HG03575 (cell line): ENCODE data around the gene KRT4.

Experiments used
- ATAC-seq: cut with Tn5 transposase; IDR thresholded peaks from one replicate; pipeline ENCODE4 v1.9.1; 2021; ENCODE audit not compliant: unreplicated experiment, insufficient number of reproducible peaks, low FRiP score; ENCODE audit errors: extremely low read depth

Gene KRT4

GRCh38 chr12:52783563-52784316 lies 30.2 kb downstream of the KRT4 start:
- ATAC-seq = no peak

DNA sequence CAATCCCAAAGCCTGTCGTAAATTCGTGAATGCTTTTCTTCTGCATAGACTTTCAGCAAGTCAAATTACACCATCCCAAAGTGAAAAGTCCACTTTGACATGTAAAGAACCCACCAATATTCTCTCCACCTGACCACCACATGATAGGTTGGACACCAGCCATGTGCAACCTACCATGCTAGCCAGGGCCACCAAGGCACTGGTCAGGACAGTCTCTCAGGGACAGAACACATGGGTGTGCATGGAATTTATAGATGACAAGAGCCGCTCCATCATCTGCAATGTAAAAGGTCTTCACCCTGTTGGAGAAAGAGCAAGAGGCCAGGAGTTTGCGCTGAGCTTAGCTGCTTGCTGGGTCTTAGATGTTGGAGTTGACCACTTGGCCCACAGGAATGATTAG lies 31.4 kb downstream of the KRT4 start:
- ATAC-seq = no peak

GRCh38 chr12:52781399-52782082 lies 32.4 kb downstream of the KRT4 start:
- ATAC-seq = no peak

DNA sequence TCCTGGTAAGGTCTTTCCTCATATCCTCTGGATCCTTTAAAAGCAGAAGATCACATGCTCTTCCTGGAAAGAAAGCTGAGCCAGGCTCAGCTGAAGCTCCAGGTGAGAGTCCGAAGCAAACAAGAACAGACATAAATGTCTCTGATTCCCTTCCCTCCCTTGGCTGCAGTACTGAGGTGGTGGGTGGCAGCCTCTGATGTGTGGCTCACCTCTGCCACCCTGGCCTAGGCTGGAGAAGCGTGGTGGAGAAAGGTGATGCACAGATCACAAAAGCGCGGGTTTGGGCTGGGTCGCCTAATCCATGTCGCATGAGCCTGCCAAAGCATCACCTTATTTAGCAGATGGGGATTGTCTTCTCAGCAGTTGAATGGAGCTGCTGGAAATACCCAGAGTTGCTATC lies 34.0 kb downstream of the KRT4 start:
- ATAC-seq = no peak

- ATAC-seq = no peak
These were observed 35.1 kb downstream of the KRT4 start for GRCh38 chr12:52778833-52779232.

- ATAC-seq = no peak
These were observed 36.4 kb downstream of the KRT4 start for GRCh38 chr12:52777566-52777965.

- ATAC-seq = no peak
These were observed 37.0 kb downstream of the KRT4 start, which contains the start of gene KRT76 for GRCh38 chr12:52776913-52777395. Gene KRT76 (minus strand): TSS chr12:52777345. CDS start chr12:52777291, 54 bp downstream.

- ATAC-seq = no peak
These were observed 37.5 kb downstream of the KRT4 start for GRCh38 chr12:52776435-52776834.

DNA sequence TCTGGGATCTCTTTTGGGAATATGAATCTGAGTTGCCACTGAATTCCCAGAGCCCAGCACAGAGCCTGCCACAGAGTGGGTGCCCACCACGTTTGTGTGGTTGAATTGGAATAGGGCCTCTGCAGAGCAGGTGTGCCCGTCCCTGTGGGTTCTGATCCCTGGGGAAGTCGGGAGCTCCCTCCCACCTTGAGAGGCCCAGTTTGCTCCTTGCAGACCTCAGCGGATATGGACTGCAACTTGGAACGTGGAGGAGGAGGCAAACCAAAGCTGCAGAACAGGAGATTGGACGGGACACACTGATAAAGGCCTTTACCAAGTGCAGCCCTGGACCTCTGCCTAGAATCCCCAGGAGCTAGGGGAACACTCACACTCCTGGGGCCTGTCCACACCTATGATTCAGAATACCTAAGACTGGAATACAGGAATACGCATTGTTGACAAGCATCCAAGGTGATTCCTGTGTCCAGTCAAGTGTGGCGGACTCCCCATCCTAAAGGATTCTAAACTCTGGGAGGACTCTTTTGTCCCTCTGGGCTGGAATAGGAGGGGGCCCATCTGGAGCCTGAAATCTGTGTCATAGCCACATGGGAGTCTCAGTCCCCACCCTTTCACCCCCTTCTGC lies 39.2 kb downstream of the KRT4 start:
- no peak for ATAC-seq

DNA sequence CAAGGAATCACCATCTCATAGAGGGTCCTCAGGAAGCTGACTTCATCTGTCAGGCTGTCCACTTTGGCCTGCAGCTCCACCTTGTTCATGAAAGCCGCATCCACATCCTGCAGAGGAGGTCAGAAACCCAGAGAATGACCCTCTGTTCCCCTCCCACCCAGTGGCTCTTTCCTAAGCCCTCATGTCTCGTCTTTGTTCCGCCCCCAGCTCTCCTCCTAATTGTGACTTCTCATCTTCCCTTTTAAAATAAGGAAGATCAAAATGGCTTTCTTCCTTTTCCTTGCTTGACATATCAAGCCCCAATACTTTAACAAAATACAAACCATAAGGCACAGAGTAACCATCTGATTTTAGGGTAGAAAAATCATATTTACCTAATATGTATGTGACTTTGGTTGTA lies 41.1 kb downstream of the KRT4 start:
- ATAC-seq = no peak

- no peak for ATAC-seq
These were observed 41.7 kb downstream of the KRT4 start for GRCh38 chr12:52772188-52772587.

DNA sequence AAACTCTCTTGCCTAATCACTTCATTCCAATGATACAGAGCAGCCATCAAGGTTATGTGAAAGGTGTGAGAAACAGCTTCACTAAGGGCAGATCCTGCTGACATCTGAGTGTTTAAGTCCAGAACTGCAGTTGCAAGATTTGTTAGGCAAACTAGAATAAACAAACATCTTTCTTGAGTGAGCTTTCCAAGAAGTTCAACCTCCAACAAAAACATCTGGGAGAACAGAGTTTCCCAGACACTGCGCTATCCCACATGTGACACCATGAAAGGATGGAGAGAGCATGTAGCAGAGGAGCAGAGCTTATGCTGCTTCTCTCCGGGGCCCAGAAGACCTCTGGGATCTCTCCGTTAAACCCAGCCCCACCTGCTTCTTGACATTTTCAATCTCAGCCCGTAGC lies 42.4 kb downstream of the KRT4 start:
- no peak for ATAC-seq

GRCh38 chr12:52771088-52771487 lies 42.8 kb downstream of the KRT4 start:
- no peak for ATAC-seq

GRCh38 chr12:52769946-52770345 lies 44.0 kb downstream of the KRT4 start:
- ATAC-seq = no peak

DNA sequence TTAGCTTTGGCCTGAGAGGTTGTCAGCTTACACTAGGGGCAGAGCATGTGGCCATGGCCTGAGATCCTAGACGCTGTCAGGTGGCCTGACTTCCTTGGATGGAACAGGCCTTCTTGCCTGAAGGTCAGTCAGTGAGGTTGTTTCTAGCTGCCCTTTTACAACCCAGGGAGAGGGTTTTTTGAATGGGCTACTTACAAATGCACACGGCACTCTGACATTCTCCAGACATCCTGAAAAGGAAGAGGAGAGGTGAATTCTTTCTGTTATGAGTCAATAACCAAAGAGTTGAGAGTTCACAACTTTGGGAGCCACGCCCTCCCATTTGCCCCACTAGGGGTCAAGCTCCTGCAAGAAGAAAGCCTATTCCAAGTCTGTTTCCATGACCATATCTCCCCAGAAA lies 44.6 kb downstream of the KRT4 start:
- ATAC-seq = no peak

- ATAC-seq = no peak
These were observed 45.3 kb downstream of the KRT4 start for GRCh38 chr12:52768479-52769200.

GRCh38 chr12:52767427-52767826 lies 46.5 kb downstream of the KRT4 start:
- ATAC-seq = no peak

DNA sequence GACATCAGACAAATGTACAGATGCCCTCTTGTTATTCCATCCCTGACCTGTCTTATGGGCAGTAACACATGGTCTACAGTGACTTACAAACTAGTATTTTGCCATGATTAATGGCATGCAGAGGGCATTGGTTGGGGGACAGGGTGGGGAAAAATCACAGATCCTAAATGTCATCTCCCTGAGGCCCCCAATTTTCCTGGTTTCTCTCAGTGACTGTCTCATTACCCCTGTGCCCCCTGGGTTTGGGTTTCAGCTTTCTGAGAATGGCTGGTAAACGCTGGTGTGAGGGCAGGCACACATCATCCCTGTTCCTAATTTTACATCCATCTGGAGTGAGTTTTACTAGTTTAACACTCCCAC lies 46.9 kb downstream of the KRT4 start:
- ATAC-seq = no peak

DNA sequence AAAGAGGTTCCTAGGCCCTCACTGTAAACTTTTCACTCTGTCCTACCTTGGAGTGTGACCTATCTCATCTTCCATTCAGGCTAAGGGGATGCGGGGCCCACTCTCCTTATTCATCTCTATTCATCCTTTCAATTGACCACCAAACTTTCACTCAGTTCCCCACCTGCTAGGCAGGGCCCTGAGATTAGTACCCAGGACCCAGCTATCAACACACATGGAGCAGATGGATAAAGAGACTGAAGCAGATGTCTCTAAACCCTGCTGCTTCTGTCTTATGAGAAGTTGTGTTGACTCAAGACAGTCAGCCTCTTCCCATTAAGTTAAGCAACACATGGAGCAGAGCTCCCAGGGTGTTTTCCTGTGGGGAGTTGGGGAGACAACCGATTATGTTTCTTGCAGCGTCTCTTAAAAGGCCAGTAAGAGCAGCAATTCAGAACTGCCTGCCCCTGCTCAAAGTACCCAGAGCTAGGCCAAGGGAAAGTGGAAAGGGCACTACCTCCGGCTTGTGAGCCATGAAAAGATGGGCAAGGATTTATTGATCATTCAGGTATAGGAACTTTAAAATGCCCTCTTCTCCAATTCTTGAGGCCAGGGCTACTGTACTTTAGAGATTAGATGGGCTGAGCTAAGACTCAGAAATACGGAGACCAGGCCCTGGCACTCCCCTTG lies 47.4 kb downstream of the KRT4 start:
- ATAC-seq = no peak
